Esophagus muscularis mucosa (tissue), 3 donors: ENCODE data around the gene SLC29A4.

Source experiments
- CTCF ChIP-seq, 3 experiments: fragments of 200-600 bp in 2 of 3; fragments of 450-650 bp in 1 of 3; sonication (generic) in 2 of 3; IDR thresholded peaks; one replicate each; pipeline ENCODE4 v1.5.1; 2017 to 2019; ENCODE audit warnings: antibody characterized with exemption in 3 of 3, mild to moderate bottlenecking in 2 of 3, moderate library complexity in 1 of 3
- POLR2A ChIP-seq: fragments of 450-650 bp; IDR thresholded peaks from one replicate; pipeline ENCODE4 v1.6.1; 2017; ENCODE audit warnings: antibody characterized with exemption, moderate library complexity, mild to moderate bottlenecking, low read depth
- POLR2AphosphoS5 ChIP-seq, 2 donors: sonication (generic); formaldehyde crosslinking; IDR thresholded peaks; one replicate each; pipeline ENCODE4 v1.6.1; 2017; ENCODE audit warnings: antibody characterized with exemption in 2 of 2

DNA sequence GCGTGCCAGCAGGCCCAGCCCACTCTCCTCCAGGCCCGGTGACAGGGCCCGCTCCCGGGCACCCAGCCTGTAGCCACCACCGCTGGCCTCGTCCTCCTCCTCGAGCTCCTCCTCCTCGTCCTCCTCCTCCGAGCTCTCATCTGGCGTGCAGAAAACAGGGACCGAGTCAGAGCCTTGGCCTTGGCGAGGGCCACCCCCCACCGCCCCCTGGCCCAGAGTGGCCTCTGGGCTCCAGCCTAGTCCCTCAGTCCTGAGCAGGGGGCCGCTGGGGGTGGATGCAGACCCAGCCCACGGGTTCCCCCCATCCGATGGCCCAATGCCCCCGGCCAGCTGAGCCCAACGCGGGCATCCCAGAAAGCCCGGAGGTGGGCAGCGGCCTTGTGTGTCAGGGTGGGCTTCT, 62.9 kb downstream of the SLC29A4 start:
- TF ChIP-seq POLR2A (no peak), CTCF (IDR thresholded peaks at IDR 0.05) (no peak), POLR2AphosphoS5 (IDR thresholded peaks at IDR 0.05) (no peak)
